Adrenal gland (tissue), 5 donors: ENCODE measurements around the gene LAMB2.

Source experiments
- POLR2A ChIP-seq, 2 donors: fragments of 450-650 bp; IDR thresholded peaks; one replicate each; pipeline ENCODE4 v1.6.1; 2017; ENCODE audit warnings: antibody characterized with exemption in 2 of 2, mild to moderate bottlenecking in 2 of 2, moderate library complexity in 1 of 2
- TF ChIP-seq, protein P1 (sequence below), 6 experiments: fragments of 450-650 bp in 4 of 6; fragments of 200-600 bp in 2 of 6; sonication (generic) in 1 of 6; IDR thresholded peaks; 1 replicate in 5 of 6; 2 replicates in 1 of 6; pipeline versions ENCODE4 v1.5.1 to v1.8.0; 2016 to 2021; ENCODE audit warnings: antibody characterized with exemption in 6 of 6, mild to moderate bottlenecking in 2 of 6, moderate library complexity in 1 of 6
- donor health status: DM: no; HTN: no; CAD: no.

DNA sequence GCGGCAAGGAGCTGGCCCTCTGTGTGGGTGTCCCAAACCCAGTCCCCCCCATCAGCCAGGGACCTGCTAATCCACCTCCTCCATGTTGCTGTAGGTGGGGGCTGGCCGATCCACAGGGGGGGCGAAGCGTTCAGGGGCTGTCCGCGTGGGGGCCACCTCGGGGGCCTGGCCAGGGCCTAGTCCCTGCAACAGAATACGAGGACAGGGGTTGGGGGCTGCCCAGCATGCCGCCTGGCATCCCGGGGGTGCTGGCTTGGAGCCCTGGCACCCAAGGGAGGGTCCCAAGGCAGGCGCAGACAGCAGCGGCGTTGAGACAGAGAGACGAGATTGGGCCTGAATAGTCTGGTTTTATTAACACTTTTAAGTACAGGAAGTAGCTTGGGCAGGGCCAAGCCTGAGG lies 24.5 kb downstream of the LAMB2 start:
- TF ChIP-seq, protein P1, sequence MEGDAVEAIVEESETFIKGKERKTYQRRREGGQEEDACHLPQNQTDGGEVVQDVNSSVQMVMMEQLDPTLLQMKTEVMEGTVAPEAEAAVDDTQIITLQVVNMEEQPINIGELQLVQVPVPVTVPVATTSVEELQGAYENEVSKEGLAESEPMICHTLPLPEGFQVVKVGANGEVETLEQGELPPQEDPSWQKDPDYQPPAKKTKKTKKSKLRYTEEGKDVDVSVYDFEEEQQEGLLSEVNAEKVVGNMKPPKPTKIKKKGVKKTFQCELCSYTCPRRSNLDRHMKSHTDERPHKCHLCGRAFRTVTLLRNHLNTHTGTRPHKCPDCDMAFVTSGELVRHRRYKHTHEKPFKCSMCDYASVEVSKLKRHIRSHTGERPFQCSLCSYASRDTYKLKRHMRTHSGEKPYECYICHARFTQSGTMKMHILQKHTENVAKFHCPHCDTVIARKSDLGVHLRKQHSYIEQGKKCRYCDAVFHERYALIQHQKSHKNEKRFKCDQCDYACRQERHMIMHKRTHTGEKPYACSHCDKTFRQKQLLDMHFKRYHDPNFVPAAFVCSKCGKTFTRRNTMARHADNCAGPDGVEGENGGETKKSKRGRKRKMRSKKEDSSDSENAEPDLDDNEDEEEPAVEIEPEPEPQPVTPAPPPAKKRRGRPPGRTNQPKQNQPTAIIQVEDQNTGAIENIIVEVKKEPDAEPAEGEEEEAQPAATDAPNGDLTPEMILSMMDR (IDR thresholded peaks at IDR 0.05) = no peak
- TF ChIP-seq POLR2A (IDR thresholded peaks at IDR 0.05) = no peak
